GM08714 (cell line): Measurements from ENCODE around the gene SMG6.

Experiments used
- H3K4me3 ChIP-seq: fragments of 200-500 bp; sonication (Bioruptor generic); 2 replicates; pipeline ENCODE4 v1.5.1; 2014; ENCODE audit warnings: mild to moderate bottlenecking, low read length, inconsistent platforms
- ZNF274 ChIP-seq: IDR thresholded peaks from 2 replicates; pipeline ENCODE4 v1.6.1; 2012; ENCODE audit warnings: mild to moderate bottlenecking, low read depth, low read length

The SMG6 gene

DNA sequence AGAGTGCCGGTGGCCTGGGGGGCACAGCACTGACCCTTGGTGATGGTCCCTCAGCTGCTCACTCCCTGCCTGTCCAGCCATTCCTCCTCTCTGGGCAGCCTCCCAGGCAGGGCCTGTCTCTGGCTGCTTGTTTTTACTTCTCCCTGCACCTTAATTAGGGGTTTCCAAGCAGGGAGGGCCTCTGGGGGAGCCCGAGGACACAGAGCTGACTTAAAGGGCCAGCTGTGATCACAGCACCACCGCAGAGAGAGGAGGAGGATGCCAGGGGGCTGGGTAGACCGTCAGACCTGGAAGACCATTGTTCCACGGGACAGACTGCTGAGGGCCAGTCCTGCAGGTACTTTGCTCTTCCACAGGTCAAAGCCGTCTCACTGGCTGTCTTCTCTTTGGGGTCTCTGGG is 274.8 kb downstream of the SMG6 start:
- TF ChIP-seq ZNF274 = no peak

DNA sequence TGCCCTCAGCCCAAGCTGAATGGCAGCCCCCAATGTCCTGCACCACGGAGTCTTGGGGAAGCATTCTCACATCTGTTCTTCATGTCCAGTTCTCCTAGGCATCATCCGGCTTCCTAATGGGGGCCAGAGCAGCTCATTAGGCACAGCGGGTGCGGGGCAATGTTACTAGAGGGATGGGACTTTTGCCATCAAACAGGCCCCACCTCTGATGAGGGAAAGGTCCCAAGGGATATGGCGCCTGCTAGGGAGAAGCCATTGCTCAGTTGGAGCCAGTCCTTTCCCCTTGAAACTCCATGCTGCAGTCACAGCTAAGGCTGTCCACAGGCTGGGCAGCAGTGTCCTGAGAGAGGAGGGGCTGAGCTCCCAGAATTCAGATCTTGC is 275.4 kb downstream of the SMG6 start:
- TF ChIP-seq ZNF274 = no peak
- H3K4me3 ChIP-seq = no peak overlapping the region

More for the DNA sequence above, 274.8 kb downstream of the SMG6 start:
- no peak overlapping the region for H3K4me3 ChIP-seq

DNA sequence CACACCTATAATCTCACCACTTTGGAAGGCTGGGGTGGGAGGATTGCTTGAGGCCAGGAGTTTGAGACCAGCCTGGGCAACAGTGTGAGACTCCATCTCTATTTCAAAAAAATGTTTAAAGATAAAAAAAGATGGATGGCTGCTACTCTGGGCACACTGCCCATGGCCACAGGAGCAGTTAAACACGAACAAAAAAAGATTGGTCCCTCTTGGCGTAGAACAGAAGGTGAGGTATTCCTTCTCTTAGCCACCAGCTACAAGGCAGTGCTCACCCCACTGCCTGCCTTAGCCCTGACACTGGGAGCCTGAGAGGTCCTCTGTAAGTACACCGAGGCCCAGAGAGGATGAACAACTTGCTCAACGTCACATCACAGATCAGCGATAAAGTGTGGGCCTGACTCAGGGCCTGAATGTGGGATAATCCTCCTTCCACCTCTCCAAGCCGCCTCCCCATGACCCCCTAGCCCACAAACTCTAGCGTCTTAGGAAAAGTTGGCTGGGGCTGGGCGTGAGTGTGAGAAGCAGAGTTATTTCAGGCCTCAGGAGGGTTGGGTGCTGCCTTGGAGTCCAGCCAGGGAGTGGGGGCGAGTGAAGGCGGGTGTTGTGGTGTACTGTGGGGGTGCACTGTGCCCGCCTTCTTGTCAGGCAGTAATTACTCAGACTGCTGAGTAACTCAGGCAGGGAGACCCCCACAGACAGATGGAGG is 275.9 kb downstream of the SMG6 start:
- no peak for TF ChIP-seq ZNF274
- no peak overlapping the region for H3K4me3 ChIP-seq

DNA sequence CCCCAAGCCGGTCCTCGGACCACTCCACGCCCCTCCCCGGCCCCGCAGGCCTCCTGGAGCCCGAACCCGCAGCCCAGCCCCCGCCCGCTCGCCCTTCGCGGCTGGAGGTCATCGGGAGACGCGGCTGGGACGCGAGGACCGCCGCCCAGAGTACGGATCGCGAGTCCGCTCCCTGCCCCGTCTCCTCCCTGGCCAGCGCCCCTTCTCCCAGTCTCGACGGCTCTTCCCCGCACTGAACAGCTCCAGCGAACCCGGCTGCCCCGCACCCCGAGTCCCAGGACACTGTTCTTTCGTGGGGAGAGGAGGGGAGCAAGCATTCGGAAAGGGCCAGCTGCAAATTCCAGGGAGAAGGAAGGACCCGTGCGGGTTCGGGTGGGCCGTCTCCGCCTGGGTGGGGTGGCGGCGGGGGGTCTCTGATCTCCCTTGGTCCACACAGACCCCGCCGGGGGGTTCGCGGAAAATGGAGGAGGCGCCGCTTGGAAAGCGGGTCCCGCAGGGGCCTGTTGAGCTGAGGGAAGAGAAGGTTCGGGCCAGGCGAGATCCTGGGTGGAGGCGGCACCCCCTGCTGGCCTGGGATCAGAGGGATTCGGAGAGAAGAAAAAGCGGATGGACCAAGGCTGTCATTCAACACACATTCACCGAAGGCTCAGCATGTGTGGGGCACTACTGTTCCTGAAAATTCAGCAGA is 277.8 kb downstream of the SMG6 start:
- peak overlapping the region; percentile 20; the same call in 1 of the 2 replicates for H3K4me3 ChIP-seq
- TF ChIP-seq ZNF274 = no peak

DNA sequence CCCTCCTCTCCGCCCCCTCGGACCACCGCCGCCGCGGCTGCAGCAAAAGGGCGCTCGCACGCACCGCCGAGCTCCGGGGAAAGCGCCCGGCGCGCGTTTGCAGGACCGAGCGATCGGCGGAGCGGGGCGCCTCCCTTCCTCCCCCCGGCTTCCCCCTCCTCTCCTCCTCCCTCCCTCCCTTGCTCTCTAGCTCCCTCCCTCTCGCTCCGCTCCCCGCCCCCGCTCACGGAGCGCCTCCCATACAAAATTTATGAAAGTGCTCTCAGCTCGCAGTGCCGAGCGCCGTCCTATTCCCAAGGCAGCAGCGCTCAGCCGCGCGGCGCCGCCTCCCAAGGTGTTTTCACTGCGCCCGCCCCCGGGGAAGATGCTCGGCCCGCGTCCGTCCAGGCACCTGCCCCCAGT is 278.4 kb downstream of the SMG6 start, which contains the start of gene RTN4RL1:
Gene RTN4RL1, minus strand, starts transcription at position 115 of the 402 bp plus-strand sequence. CDS start 469 bp downstream, outside the sequence.
- H3K4me3 ChIP-seq = peak within 1 kb of the TSS; percentile 20; the same call in 1 of the 2 replicates
- no peak for TF ChIP-seq ZNF274

DNA sequence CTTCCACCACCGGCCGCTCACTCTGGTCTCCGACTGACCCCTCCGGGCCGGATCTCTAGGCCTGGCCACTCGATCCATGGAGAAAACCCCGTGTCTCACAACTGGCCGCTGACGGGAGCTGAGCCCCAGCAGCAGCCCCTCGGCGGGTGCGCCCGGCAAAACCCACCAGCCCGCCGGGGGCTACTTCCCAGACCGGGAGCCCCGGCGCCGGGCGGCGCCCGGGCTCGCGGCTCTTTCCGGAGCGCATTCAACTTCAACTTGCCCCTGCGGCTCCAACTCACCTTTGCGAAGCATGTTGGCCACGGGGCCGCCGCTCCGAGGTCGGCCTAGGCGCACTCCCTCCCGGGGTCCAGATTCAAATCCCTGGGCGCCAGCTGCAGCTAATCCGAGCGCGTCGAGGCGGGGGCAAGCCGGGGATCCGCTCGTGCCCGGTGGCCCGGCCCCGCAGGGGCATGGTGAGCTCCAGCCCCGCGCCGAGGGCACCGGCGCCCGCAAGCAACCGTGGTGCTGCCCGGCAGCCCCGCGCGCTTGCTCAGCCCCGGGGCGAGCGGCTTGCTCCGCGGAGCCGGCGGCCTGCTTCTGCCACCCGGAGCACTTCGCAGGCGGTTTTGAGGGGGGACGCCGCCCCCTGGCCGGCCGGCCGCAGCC is 278.9 kb downstream of the SMG6 start:
- no peak overlapping the region; the same call in 1 of the 2 replicates for H3K4me3 ChIP-seq
- no peak for TF ChIP-seq ZNF274

DNA sequence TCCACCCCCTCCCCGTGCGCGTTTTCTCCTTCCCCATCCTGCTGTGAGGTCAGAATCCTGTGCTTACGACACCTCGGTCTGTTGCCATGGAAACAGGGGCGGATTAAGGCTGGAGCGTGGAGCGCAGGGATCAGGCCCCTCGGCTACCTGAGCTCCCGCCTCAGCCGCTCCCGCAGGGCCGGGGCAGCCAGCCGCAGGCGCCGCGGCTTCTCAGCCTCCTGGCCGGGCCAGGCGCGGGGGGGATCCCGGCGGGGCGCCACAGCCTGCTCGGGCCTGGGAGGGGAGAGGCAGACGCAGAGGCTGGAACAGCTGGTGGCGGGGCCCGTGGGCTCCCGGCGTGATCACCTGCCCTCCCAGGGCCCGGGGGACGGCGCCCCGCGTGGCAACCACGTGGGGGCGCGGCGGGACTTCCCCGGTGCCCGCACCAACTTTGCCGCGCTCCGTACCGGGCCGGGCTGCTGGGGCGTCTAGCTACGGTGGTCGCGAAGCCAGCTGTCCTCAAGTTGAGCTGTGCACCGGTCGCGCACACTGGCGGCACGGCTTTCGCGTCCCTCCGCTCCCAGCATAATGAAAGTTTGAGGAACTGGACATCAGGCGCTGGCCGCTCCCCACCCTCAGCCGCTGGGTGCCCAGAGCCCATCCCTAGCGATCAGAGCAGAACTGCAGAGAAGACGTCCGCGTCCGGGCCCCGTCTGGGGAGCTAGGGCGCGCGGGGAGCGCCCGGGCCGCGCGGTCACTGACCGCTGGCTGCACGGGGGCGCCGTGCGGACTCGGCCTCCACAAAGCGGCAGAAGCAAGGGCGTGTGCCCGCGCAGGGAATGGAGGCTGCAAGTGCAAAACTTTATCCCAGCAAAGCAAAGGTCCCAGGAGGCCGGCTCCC is 279.7 kb downstream of the SMG6 start:
- H3K4me3 ChIP-seq = no peak overlapping the region

DNA sequence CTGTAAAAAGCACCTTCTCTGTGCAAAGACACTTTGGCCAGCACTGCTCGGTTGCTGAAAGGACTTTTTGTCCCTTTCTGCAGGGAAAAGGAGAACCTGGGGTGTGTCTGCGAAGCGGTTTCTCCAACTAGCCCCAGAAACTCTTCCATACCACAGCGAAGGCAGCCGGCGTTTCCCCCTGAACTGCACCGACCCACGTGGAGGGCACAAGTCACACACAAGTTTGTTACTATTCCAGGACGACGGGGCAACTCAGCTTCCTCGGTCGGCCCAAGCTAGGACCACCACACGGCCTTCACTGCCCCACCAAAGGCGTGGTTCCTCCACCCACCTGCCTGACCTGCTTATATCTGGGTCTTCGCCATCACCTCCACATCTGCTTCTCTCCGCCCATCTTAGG is 280.3 kb downstream of the SMG6 start:
- H3K4me3 ChIP-seq = no peak overlapping the region
- no peak for TF ChIP-seq ZNF274

More for the DNA sequence above, 279.7 kb downstream of the SMG6 start:
- no peak for TF ChIP-seq ZNF274

DNA sequence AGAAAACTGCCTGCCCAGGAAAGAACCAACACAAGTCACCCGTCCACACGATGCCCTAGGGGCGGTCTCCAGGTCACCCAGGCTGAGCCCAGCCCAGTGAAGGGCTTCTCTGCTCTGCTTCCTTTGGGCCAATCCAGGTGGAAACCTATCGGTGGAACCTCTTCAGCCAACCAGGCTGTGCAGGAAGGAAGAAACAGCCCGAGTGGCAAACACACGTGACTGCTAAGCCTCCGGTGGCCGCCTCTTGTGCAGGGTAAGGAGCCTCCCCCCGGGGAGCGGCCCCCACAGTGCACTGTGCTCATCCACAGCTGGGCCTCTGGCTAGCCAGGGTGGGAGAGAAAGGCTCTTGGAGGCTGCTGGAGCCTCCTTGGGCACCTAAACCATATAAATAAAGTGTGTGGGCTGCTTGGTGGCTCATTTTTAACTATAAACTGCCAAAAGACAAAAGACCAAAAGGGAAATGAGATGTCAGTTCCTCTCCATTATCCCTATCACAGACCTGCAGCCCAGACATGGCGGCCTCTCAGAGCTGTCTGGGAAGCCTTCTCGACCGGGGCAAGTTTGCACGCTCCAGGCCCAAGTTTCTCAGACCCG is 280.8 kb downstream of the SMG6 start:
- no peak overlapping the region for H3K4me3 ChIP-seq
- TF ChIP-seq ZNF274 = no peak

DNA sequence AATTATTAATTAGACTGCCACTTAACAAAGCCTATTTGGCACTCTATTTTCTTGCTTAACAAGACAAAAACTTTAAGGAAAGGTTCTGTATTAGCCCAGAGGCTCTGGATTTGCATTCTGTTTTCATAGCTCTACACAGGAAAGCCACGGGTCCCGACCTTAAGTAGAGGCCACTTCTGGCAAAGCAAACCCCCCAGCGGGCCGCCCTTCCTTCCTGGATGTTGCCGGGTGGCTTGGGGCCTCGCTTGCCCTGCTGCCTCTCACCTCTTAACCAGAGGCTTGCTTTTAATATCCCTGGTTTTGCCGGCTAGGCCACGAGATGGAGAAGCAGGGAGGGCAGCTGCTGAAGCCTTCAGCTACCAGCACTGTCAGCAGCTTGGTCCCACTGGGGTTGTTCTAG is 282.9 kb downstream of the SMG6 start:
- TF ChIP-seq ZNF274 = no peak
- H3K4me3 ChIP-seq = no peak overlapping the region

DNA sequence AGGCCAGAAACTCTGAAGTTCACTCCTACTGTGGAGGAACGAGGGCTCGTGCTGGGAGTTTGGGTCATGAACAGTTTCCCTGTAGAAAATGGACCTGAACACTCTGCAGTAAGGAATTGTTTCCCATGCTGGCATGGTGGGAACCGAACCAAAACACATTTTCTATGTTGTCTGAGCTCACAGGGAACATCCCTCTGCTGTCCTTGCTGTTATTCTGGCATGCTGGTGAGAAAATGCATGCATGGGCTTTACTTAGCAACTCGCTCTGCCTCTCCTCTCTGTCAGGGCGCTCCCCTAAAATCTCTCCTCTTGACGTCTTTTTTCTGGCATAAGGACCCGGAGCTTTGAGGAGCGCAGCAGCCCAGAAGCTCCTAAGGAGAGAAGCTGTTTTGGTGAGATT is 283.9 kb downstream of the SMG6 start:
- no peak for TF ChIP-seq ZNF274

DNA sequence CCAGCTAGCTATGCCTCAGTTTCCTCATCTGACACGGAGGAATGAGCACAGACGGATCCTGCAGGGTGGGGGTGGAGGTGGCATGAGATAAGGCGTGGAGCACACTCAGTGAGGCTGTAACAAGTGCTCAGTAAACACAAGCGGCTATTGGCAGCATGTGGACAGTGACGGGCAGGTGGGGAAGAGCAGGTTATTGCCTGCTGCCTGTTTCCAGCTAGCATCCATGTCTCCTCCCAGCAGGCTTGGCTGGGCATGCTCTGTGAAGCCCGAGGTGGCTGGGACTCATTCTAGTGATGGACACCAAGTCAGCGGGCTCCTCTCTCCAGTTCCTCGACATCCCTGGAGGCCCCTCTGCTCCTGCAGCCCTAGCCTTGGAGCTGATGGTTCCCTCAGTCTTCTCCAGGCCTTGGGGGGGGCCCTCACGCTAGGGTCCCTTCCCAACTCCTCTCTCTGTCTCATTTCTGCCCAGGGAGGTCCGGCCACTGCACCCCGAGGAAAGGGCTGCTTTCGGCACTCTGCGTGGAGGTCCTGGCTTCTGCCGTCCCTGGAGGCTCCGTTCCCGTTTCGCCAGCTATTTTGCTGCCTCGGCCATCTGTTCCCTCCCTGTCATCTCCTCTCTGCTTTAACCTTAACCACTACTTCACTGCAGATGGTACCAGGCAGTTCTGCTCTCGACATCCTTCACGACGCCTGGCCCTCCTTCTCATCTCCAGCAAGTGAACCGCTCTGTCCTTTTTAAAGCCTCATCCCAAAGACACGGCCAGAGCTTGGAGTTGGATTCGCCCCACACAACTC is 284.7 kb downstream of the SMG6 start:
- no peak for TF ChIP-seq ZNF274
- H3K4me3 ChIP-seq = no peak overlapping the region

More for the DNA sequence above, 283.9 kb downstream of the SMG6 start:
- no peak overlapping the region for H3K4me3 ChIP-seq

DNA sequence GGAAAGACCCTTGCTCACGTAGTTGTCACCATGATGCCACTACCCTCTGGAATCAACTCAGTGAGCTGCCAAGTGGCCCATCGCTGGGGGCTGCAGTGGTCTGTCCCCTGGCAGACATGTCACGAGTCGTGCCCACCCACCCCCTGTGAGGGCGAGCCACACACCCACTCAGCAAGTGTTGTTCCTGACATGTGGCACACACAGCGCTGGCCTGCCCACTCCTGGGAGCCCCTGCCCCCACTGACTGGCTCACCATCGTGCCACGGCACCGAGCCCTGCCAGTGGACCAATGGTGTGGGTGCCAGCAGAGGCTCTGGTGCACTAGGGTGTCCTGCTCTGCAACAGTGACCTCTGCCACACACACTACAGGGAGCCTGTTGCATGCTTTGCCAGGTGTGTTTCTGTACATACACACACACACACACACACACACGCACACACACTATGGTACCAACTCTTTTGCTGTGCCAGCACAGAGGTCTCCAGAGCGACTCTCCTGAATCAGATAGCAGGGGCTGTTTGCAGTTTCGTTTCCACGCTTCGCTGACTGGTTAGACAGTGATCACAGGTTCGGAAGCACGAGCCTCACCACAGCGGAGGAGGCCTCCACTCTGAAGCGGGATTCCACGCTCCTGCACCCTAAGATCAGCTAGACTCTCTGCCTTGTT is 286.2 kb downstream of the SMG6 start:
- TF ChIP-seq ZNF274 = no peak
- no peak overlapping the region for H3K4me3 ChIP-seq
